Activated CD4-positive, alpha-beta T cell treated with anti-CD3 and anti-CD28 coated beads, Interleukin-2, amount 50 U/mL, for 4 hours (primary cell): ENCODE data around the gene RCCD1.
"Not testable (repeated sequence)": the region's sequence is repeated elsewhere in the genome, so short reads cannot be mapped to it uniquely, and the experiment has no call there.

Source experiments
- DNase-seq, 2 experiments: peaks; one replicate each; pipeline ENCODE4 v3.0.0-alpha.2; 2020

RCCD1 gene, protein sequence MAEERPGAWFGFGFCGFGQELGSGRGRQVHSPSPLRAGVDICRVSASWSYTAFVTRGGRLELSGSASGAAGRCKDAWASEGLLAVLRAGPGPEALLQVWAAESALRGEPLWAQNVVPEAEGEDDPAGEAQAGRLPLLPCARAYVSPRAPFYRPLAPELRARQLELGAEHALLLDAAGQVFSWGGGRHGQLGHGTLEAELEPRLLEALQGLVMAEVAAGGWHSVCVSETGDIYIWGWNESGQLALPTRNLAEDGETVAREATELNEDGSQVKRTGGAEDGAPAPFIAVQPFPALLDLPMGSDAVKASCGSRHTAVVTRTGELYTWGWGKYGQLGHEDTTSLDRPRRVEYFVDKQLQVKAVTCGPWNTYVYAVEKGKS

GRCh38 chr15:90954712-90955623, at the start of gene RCCD1:
TSS of gene RCCD1 (plus strand) at chr15:90954884. CDS start at chr15:90956735, 1,851 bp downstream.
- DNase-seq, result peak; percentile 81 to 82

GRCh38 chr15:90905306-90906180, 49.1 kb upstream of the RCCD1 start:
- no peak for DNase-seq

GRCh38 chr15:90906181-90906849, 48.4 kb upstream of the RCCD1 start:
- no peak for DNase-seq

GRCh38 chr15:90907051-90907660, 47.5 kb upstream of the RCCD1 start:
- DNase-seq, result no peak

DNA sequence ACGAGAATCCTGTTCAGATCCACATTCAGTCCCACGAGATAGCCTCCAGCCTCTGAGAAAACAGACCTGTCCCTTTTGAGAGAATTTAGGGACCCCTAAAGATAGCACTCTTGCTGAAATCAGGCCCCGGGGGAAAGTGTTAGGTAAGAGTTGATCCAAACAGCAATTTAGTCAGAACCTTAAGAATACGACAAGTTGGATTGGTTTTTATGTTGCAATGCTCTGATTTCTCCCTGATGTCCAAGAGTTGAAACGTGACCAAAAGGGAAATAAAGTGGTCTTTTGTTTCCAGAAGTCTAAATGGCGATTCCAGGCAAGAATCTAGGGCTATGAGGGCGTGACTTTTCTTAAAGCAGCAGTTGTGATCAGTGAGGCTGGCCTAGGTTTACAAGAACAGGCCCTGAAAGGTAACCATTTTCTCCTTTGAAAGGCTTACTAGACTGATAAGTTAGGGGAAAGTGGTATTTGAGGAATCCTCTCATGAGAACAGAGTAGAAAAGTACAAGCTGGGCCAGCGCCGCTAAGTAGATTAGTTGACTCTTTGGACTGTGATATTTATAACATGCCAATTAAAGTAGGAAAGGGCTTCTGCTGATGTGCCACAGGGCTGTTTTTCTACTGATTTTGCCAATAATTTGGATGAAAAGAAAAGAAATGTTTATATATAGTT, 46.7 kb upstream of the RCCD1 start:
- DNase-seq, result no peak

GRCh38 chr15:90909449-90909848, 45.2 kb upstream of the RCCD1 start:
- not testable (repeated sequence) for DNase-seq

DNA sequence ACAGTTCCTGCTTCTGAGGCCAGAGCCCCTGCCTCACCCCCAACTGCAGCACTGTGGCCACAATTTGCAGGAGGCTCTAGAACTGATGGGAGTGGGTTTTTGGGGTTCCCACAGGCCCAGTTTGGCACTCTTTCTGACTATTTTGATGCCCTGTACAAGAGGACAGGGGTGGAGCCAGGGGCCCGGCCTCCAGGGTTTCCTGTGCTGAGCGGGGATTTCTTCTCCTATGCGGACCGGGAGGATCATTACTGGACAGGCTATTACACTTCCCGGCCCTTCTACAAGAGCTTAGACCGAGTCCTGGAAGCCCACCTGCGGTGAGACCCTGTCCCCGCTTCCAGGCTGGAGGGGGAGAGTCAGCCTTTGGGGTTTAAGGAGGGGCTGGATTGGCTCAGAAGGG, 44.7 kb upstream of the RCCD1 start:
- no peak for DNase-seq

- DNase-seq, result no peak
Observed at GRCh38 chr15:90910441-90911301, 44.0 kb upstream of the RCCD1 start.

DNA sequence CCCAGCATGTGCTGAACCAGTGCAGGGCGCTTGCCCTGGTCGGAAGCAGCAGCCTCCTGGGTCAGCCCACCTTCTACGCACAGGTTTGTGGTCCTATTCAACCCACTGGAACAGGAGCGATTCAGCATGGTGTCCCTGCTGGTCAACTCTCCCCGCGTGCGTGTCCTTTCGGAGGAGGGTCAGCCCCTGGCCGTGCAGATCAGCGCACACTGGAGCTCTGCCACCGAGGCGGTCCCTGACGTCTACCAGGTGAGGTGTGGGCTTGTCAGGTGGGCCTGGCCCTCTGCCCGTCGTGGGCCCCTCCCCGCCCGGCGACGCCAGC, 43.4 kb upstream of the RCCD1 start:
- DNase-seq, result no peak

- DNase-seq, result no peak
Observed at GRCh38 chr15:90911906-90912769, 42.5 kb upstream of the RCCD1 start.

GRCh38 chr15:90912770-90913075, 42.0 kb upstream of the RCCD1 start:
- no peak for DNase-seq

DNA sequence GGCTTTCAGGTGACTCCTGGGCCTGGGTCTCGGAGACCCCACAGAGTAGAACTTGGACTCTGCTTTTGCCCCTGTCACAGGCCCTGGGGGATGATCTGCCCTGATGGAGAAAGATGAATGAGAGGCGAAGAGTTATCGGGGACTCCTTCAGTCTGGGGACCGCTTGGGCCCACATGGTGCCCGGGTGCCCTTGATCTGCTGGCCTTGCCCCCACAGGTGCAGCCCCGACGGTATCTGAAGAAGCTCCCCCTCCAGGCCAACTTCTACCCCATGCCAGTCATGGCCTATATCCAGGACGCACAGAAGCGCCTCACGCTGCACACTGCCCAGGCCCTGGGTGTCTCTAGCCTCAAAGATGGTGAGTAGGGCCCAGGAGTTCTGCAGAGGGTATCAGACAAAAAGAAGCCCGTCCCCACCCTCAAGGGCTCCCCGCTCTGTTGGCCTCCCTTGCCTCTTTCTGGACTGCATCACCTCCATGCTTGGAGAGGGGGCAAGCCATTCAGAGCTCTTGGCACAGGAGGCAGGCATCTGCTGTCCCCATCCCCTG, 41.2 kb upstream of the RCCD1 start:
- no peak for DNase-seq

- no peak for DNase-seq
Observed at GRCh38 chr15:90914305-90915080, 40.2 kb upstream of the RCCD1 start.

DNA sequence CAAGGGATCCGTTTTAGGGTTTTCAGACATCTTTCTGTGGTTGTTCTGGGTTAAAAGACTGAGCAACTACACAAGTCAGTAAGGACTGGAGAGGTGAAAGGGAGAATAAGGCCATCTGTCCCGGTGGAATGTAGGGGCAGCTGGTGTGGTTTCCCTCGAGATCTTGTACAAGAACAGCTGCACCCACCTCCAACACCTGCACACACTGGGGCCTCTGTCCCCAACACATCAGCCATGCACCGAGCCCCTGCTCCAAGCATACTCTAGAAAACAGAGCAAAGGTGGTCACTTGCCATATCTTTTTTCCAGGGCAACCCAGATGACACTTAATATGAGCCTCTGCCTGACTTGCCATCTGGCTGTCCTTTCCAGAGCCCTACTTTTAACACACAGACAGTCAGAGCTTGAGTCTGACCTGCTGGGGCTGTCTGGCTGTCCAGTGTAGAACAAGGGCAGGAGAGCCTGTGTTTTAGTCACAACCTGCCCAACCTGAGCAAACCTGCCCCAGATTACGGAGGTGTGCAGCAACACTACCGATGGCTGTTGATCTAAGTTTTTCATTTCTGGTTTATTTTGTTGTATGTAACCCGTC, 39.4 kb upstream of the RCCD1 start:
- no peak for DNase-seq

DNA sequence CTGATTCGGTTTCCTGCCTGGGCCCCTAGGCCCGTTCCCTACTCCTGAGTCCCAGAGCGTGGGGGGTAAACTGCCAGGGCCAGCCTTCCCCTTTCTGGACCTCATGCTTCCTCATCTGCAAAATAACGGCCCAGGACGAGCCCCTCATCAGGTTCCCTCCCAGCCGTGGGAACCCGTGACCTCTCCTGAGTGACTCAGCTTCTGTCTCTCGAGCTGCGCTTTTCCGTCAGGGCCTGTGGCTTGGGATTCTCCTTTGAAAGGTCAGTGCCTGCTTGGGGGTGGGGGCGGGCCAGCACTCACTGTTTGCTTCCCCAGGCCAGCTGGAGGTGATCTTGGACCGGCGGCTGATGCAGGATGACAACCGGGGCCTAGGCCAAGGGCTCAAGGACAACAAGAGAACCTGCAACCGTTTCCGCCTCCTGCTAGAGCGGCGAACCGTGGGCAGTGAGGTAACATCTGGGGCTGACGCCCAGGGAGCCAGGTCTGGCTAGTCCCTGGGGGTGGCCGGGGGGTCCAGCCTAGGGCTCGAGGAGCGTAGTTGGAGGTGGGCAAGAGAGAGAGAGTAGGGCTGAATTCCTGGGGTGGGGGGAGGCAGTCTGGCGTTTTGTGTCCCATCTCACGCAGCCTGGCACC, 38.8 kb upstream of the RCCD1 start:
- DNase-seq, result no peak

- DNase-seq, result no peak
Observed at GRCh38 chr15:90916461-90916860, 38.2 kb upstream of the RCCD1 start.

DNA sequence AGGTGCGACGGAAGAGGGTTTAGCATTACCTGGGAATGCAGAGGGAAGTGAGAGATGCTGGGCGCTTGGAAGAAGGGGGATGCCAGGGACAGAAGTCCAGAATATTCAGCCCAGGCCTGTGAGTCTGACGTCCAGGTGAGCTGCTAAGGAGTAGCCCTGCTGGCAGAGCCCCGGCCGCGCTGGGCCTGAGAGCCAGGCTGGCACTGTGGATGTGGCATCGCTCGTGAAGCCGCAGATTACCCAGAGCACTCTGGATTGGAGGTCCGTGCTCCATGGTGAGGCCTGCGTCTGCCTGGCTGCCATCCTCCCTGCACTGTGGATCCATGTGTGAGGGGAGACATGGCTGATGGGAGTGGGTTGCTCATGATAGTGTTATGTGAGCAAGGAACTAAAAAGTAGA, 37.1 kb upstream of the RCCD1 start:
- DNase-seq, result no peak
